Thymus (tissue), 11 donors: ENCODE data around the gene FIBCD1. TPM values are rescaled to one million over a fixed set of nuclear protein-coding genes. Genes with fewer than 3 reads are reported as not detected.

Experiments
- DNase-seq, 9 donors: peaks; one replicate each; pipeline ENCODE4 v3.0.0-alpha.2; 2013; ENCODE audit warnings: low spot score in 9 of 9, low read depth in 6 of 9, missing footprints in 1 of 9
- H3K27ac ChIP-seq, 2 donors: one replicate each; pipeline ENCODE4 v1.5.1; 2013; ENCODE audit warnings: control low read depth in 1 of 2, low read depth in 1 of 2, low read length in 1 of 2, mild to moderate bottlenecking in 1 of 2, moderate library complexity in 1 of 2
- H3K27me3 ChIP-seq, 2 donors: one replicate each; pipeline ENCODE4 v1.5.1; 2013; ENCODE audit warnings: low read length in 1 of 2; ENCODE audit not compliant: control insufficient read depth in 2 of 2, insufficient read depth in 1 of 2
- H3K36me3 ChIP-seq, 2 donors: one replicate each; pipeline ENCODE4 v1.5.1; 2013; ENCODE audit warnings: low read length in 1 of 2, mild to moderate bottlenecking in 1 of 2, moderate library complexity in 1 of 2; ENCODE audit not compliant: control insufficient read depth in 2 of 2, insufficient read depth in 2 of 2
- H3K4me1 ChIP-seq, 2 donors: one replicate each; pipeline ENCODE4 v1.5.1; 2013; ENCODE audit warnings: low read length in 2 of 2; ENCODE audit not compliant: control insufficient read depth in 2 of 2, insufficient read depth in 2 of 2
- H3K4me3 ChIP-seq, 2 donors: one replicate each; pipeline ENCODE4 v1.5.1; 2013; ENCODE audit warnings: low read length in 2 of 2, control low read depth in 1 of 2, mild to moderate bottlenecking in 1 of 2
- H3K9me3 ChIP-seq, 2 donors: one replicate each; pipeline ENCODE4 v1.5.1; 2013; ENCODE audit warnings: low read length in 1 of 2, mild to moderate bottlenecking in 1 of 2; ENCODE audit not compliant: control insufficient read depth in 2 of 2, insufficient read depth in 1 of 2
- WGBS: extraction: QIAGEN DNeasy Blood & Tissue Kit; methylation state at CpG from one replicate; pipeline ENCODE4 v1.1.7; 2013; 5-methylcytosine and 5-hydroxymethylcytosine counted together
- polyA plus RNA-seq: library from polyadenylated mRNA; stranded (reverse); fragments of 200-250 nt; gene quantifications from one replicate; pipeline ENCODE4 v1.2.3, GENCODE V29; 2013
- total RNA-seq: library from RNA; stranded (reverse); fragments of 120-200 nt; gene quantifications from one replicate; pipeline ENCODE4 v1.2.4, GENCODE V29; 2013
- donor health status: healthy.

Gene FIBCD1
- total and polyA plus RNA-seq, 2 donors: 0.05 to 0.09 TPM

DNA sequence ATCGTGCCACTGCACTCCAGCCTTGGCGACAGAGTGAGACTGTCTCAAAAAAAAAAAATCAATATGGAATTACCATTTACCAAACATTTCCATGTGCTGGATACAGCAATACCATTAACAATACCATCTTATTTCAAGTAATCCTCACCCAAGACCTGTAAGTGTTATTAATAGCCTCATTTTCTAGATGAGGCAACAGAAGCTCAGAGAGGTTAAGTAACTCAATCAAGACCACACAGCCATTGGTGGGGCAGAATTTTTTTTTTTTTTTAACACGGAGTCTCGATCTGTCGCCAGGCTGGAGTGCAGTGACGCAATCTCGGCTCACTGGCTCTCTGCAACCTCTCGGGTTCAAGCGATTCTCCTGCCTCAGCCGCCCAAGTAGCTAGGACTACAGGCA is 3.6 kb upstream of the FIBCD1 start:
- WGBS: 93% methylated on average over 10 of the region's 10 CpGs
- no peaks in the 10 kb centered on the region for H3K36me3 ChIP-seq
- no peak overlapping the region for H3K27ac ChIP-seq
- no peaks in the 10 kb centered on the region for H3K9me3 ChIP-seq
- H3K4me1 ChIP-seq: peaks cover 0 to 2% of the 10 kb centered on the region in 2 donors
- H3K27me3 ChIP-seq: peaks cover 40 to 63% of the 10 kb centered on the region in 2 donors
- no peak for DNase-seq
- H3K4me3 ChIP-seq: no peak overlapping the region

DNA sequence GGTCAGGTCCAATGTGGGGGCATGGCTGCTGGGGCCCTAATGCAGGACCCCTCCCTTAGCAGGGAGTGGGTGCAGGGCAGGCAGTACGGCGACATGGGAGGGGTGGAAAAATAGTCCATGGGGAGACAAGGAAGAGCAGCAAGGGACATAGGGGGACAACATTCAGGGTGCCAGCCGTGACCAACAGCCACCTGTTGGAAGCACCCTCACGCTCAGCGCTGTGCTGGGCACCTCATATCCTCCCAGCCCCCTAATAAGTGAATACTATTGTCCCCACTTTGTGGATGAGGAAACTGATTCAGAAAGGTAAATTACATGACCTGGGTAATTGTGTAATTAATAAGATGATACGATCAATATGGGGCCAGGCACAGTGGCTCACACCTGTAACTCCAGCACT is 3.0 kb upstream of the FIBCD1 start:
- Histone ChIP-seq H3K4me1 (peaks cover 0 to 2% of the 10 kb centered on the region in 2 donors), H3K27me3 (peaks cover 46 to 66% of the 10 kb centered on the region in 2 donors), H3K36me3 (no peaks in the 10 kb centered on the region), H3K27ac (no peak overlapping the region), H3K4me3 (no peak overlapping the region), H3K9me3 (no peaks in the 10 kb centered on the region)
- WGBS: 96% methylated on average over 6 of the region's 6 CpGs
- no peak for DNase-seq

DNA sequence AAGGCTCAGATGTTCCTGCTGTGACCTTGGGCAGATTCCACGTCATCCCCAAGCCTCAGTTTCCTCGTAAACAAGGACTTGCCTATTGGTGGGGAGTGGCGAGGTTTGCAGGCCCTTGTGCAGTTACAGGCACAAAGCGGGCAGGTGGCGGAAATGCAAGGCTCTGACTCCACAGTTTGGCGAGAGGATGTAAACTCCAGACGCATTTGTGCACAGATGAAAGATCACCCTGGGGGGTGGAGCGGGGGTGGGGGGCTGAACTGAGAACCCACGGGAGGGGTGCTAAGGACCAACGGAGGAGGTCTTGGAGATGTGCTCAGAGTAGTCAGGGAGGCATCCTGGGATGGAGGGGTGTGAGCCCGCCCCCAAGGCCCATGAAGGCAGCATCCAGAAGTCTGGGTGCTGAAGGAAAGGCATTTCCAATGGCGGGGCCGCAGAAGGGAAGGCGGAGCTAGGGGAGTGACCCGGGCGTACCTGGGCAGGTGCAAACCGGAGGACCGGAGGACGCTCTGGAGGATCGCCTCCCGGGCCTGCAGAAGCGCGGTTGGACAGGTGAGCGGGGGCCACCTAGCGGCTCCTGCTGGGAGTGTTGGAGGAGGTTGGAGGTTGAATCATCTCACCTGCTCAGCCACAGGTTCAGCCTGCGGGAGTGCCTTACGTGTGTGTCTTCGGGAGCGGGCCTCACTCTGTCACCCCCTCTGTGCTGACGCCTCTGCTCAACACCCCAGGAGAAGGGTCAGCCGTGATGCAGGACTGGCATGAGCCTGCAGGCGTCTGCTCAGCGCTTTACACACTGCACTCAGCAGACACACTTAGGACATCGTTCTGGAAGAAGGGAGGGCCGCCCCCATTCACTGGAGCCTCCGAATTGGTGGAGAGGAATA is 1.9 kb upstream of the FIBCD1 start:
- WGBS: 10% methylated on average over 36 of the region's 36 CpGs
- Histone ChIP-seq H3K27me3 (peaks cover 50 to 77% of the 10 kb centered on the region in 2 donors), H3K27ac (no peak overlapping the region), H3K4me3 (no peak overlapping the region), H3K36me3 (no peaks in the 10 kb centered on the region), H3K4me1 (peaks cover 0 to 2% of the 10 kb centered on the region in 2 donors), H3K9me3 (no peaks in the 10 kb centered on the region)
- DNase-seq: peak in 8 of 9 donors; percentile 15 to 62 (median 34)

DNA sequence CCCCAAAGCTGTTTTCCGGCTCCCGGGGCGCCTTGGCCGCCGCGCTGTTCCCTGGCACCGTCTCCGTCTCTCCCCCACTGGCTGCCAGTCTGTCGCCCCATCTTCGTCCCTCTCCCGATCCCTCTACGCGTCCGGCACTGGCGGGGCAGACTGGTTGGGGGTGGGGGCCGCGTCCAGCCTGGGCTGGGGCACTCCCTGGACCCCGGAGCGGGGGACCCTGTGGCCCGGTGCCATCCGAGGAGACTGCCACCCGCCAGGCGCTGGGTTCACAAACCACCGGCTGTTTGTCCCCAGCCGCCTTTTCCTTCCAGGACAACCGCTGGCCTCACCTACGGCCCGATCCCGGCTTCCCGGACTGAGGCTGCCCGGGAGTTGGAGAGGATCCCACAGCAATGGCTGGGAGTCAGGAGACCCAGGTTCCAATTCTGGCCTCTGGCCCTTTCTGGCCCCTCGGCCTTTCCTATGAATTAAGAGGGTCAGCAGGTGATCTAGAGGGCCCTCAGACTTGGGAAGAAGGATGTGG is 1.0 kb upstream of the FIBCD1 start:
- no peak overlapping the region for H3K4me3 ChIP-seq
- peaks cover 57 to 84% of the 10 kb centered on the region in 2 donors for H3K27me3 ChIP-seq
- no peaks in the 10 kb centered on the region for H3K36me3 ChIP-seq
- no peak for DNase-seq
- H3K9me3 ChIP-seq: no peaks in the 10 kb centered on the region
- no peak overlapping the region for H3K27ac ChIP-seq
- H3K4me1 ChIP-seq: peaks cover 0 to 2% of the 10 kb centered on the region in 2 donors
- 4% methylated on average over 32 of the region's 32 CpGs for WGBS

DNA sequence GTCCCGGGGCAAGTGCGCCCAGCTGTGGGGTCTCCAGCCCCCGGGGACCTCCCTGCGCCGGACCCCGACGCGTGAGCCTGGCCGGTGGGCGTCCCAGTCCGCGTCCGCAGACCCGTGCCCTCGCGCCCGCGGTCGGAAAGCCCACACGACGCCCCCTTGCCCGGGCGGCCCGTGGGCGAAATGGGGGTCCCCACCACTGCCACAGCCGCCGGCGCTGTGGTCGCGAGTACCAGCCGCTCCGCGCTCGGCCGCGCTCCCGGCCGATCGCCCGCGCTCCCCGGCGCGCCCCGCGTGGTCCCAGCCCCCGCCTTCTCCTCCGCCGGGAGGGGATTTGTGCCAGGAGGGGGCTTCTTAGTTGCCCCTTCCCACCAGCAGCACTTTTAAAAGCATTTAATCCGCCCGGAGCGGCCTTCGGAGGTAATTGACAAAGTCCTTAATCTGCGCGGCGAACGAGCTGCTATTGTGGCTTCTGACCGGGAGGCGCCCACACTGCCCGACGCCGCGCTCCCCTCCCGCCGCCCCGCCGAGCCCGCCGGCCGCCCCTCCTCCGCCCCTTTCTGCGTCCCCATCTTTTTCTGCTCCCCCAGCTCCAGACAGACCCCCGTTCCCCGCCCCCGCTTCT is 469 bp upstream of the FIBCD1 start:
- Histone ChIP-seq H3K27ac (no peak overlapping the region), H3K4me3 (no peak overlapping the region), H3K27me3 (peaks cover 59 to 86% of the 10 kb centered on the region in 2 donors), H3K9me3 (no peaks in the 10 kb centered on the region), H3K4me1 (peaks cover 0 to 2% of the 10 kb centered on the region in 2 donors), H3K36me3 (no peaks in the 10 kb centered on the region)
- under 1% methylated on average over 75 of the region's 75 CpGs for WGBS
- DNase-seq: no peak

DNA sequence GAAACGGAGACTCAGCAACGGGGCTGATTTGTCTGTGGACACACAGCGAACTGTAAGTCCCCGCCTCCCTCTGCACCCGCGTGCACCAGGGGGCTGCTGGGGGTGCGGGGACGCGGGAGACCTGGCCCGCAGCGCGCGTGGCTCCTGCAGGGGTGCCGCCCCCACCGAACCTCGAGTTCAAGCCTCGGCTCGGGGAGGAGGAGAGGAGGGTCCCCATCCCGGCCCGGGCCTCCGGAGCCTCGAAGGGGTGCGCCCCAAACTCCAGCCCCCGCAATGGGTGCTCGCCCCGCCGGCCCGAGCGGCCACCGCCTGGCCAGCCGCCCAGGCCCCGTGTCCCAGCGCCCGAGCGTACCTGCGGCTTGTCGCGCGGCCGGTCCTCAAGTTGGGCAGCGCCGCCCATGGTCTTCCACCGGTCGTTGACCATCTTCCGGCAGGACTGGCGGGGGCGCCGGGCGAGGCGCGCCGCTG is 829 bp downstream of the FIBCD1 start:
- no peak overlapping the region for H3K27ac ChIP-seq
- H3K4me3 ChIP-seq: no peak overlapping the region
- WGBS: 4% methylated on average over 52 of the region's 52 CpGs
- DNase-seq: no peak
- H3K9me3 ChIP-seq: no peaks in the 10 kb centered on the region
- no peaks in the 10 kb centered on the region for H3K36me3 ChIP-seq
- peaks cover 59 to 93% of the 10 kb centered on the region in 2 donors for H3K27me3 ChIP-seq
- peaks cover 0 to 2% of the 10 kb centered on the region in 2 donors for H3K4me1 ChIP-seq

DNA sequence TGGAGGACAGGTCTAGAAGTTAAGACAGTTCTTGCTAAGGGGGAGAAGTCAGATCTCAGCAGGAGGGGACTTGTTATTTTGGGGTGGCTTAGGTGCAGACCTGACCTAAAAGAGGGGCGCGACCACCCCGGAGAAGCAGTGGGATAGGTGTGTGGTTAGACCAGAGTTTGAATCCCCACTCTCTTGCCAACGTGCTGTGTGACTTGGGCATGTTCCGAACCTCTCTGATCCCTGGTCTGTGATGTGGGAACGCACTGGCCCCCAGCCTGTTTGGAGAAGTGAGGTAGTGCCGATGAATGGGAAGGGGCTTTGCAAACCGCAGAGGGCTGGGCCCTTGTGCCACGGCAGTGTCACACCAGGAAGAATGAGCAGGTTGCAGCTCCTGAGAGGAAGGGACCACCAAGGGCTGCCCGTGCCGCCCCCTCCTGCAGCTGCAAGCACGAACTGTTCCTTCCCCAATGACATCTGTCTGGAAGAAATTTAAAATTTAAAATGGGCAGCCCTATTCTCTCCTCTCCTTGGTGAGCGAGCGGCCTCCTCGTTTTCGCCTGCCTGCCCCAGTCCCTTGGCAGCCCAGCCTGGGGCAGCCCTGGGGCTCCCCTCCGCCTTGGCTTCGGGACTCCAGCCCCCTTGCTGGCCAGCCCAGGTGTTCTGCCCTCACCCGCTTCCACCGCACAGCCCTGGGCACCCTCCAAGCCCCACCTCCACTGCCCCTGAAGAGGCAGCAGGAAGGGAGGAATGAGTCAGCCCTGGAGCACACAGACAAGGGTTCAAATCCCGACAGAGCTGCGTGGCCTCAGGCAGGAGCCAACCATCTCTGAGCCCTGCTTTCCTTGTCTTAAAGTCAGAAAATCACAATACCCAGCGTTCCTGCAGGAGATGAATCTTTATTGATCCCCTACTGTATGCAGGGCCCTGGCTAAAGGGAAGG is 1.6 kb downstream of the FIBCD1 start:
- no peak for DNase-seq
- peaks cover 56 to 96% of the 10 kb centered on the region in 2 donors for H3K27me3 ChIP-seq

DNA sequence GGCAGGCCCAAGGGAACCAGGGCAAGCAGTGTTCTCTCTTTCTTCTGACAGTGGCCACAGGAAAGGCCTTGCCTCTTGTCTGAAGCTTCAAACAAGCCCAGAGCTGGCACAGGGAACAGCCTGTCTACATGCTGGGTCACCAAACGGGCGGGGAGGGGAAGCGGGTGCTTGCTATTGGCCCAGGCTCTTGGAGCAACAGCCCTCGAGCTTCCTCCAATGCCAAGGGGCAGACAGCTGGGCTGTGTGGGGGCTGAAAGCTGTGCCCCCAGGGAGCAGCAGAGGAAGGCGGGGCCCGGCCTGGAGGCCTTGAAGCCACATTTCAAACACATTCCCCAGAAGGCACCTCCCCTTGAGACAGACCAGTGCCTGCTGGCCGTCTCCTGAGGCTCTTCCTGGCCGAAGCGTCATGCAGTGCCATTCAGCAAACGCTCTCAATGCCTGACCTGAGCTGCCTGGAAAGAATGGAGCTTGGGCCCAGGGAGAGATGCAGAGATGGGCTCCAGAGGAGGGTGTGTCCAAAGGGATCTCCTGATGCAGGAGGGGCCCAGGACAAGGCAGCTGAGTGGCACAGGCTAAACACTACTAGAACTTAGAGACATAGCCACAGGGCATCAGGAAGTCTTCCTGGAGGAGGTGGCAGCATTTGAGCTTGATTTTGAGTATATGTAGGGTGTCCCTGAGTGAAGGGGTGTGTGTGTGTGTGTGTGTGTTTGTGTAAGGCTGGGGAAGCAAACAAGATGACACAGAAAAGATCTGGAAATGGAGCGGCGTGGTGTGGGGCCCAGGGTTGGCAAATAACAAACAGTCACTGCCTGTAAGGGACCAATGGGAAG is 2.5 kb downstream of the FIBCD1 start:
- H3K4me1 ChIP-seq: peaks cover 0 to 2% of the 10 kb centered on the region in 2 donors
- no peaks in the 10 kb centered on the region for H3K9me3 ChIP-seq
- no peaks in the 10 kb centered on the region for H3K36me3 ChIP-seq
- H3K27me3 ChIP-seq: peaks cover 58 to 98% of the 10 kb centered on the region in 2 donors
- DNase-seq: no peak
- H3K4me3 ChIP-seq: no peak overlapping the region
- 63% methylated on average over 12 of the region's 12 CpGs for WGBS
- no peak overlapping the region for H3K27ac ChIP-seq

More for the DNA sequence above, 1.6 kb downstream of the FIBCD1 start:
- Histone ChIP-seq H3K4me1 (peaks cover 0 to 2% of the 10 kb centered on the region in 2 donors), H3K27ac (no peak overlapping the region), H3K4me3 (no peak overlapping the region), H3K36me3 (no peaks in the 10 kb centered on the region), H3K9me3 (no peaks in the 10 kb centered on the region)
- WGBS: 63% methylated on average over 23 of the region's 23 CpGs
